SK-N-SH (cell line): ENCODE data around the gene PRKG1. TPM values are rescaled to one million over a fixed set of nuclear protein-coding genes. Genes with fewer than 3 reads are reported as not detected.

Experiments used
- CTCF ChIA-PET: fragments of 300-600, 350-600 bp; formaldehyde crosslinking; extraction: SDS; loops from one replicate; lab custom pipeline; 2021; lab: Yijun Ruan, JAX
- POLR2A ChIA-PET: fragments of 350-600 bp; sonication (Branson Sonifier 250); formaldehyde crosslinking; extraction: SDS; loops from one replicate; lab custom pipeline; 2020; ENCODE audit warnings: antibody characterized with exemption, inconsistent platforms; lab: Yijun Ruan, JAX
- DNase-seq: peaks from one replicate; pipeline ENCODE4 v3.0.0; 2012
- H2AFZ ChIP-seq: fragments of 200-600 bp; sonication (generic); 2 replicates; pipeline ENCODE4 v1.8.1; 2016; ENCODE audit warnings: antibody characterized with exemption, mild to moderate bottlenecking, low read depth
- H3F3A ChIP-seq: fragments of 200-600 bp; sonication (generic); replicated peaks from 2 replicates; pipeline ENCODE3; 2016; ENCODE audit warnings: antibody characterized with exemption, mild to moderate bottlenecking; ENCODE audit not compliant: insufficient read depth
- H3K27ac ChIP-seq, 2 experiments: fragments of 200-500 bp in 1 of 2; fragments of 200-600 bp in 1 of 2; sonication (Bioruptor generic) in 1 of 2; sonication (generic), shearing (Covaris generic) in 1 of 2; 2 replicates each; pipeline versions ENCODE4 v1.5.1 to v1.6.1; 2014 to 2016; ENCODE audit warnings: low read depth in 2 of 2, inconsistent platforms in 1 of 2, low read length in 1 of 2, mild to moderate bottlenecking in 1 of 2, mixed read lengths in 1 of 2
- H3K27me3 ChIP-seq: fragments of 200-600 bp; sonication (generic), shearing (Covaris generic); 2 replicates; pipeline ENCODE4 v1.6.1; 2016; ENCODE audit warnings: mixed run types; ENCODE audit not compliant: insufficient read depth
- H3K36me3 ChIP-seq, 2 experiments: fragments of 200-500 bp in 1 of 2; fragments of 200-600 bp in 1 of 2; sonication (Bioruptor generic) in 1 of 2; sonication (generic) in 1 of 2; replicated peaks in 1 of 2; 2 replicates each; pipeline versions ENCODE3 to v1.5.1; 2014 to 2016; ENCODE audit warnings: low read length in 1 of 2, mild to moderate bottlenecking in 1 of 2; ENCODE audit not compliant: insufficient read depth in 2 of 2, control insufficient read depth in 1 of 2
- H3K4me1 ChIP-seq, 2 experiments: fragments of 200-500 bp in 1 of 2; fragments of 200-600 bp in 1 of 2; sonication (Bioruptor generic) in 1 of 2; sonication (generic), shearing (Covaris generic) in 1 of 2; 2 replicates each; pipeline versions ENCODE4 v1.5.1 to v1.6.1; 2014 to 2016; ENCODE audit warnings: low read depth in 1 of 2, low read length in 1 of 2, mixed run types in 1 of 2; ENCODE audit not compliant: insufficient read depth in 2 of 2, control insufficient read depth in 1 of 2
- H3K4me2 ChIP-seq: fragments of 200-600 bp; sonication (generic), shearing (Covaris generic); 2 replicates; pipeline ENCODE4 v1.6.1; 2017; ENCODE audit warnings: mixed run types
- H3K4me3 ChIP-seq, 2 experiments: fragments of 200-500 bp in 1 of 2; fragments of 200-600 bp in 1 of 2; sonication (Bioruptor generic) in 1 of 2; sonication (generic), shearing (Covaris generic) in 1 of 2; 2 replicates each; pipeline versions ENCODE4 v1.5.1 to v1.8.1; 2014 to 2016; ENCODE audit warnings: low read depth in 2 of 2, inconsistent platforms in 1 of 2, low read length in 1 of 2, mild to moderate bottlenecking in 1 of 2, mixed read lengths in 1 of 2, moderate library complexity in 1 of 2
- H3K79me2 ChIP-seq: fragments of 200-600 bp; sonication (generic); 2 replicates; pipeline ENCODE4 v1.8.1; 2017; ENCODE audit warnings: mild to moderate bottlenecking; ENCODE audit not compliant: insufficient read depth
- H3K9ac ChIP-seq: fragments of 200-600 bp; sonication (generic); 2 replicates; pipeline ENCODE4 v1.6.1; 2017; ENCODE audit warnings: mixed run types
- H3K9me2 ChIP-seq: fragments of 200-600 bp; sonication (generic); 2 replicates; pipeline ENCODE4 v1.6.1; 2017; ENCODE audit warnings: mixed run types
- H3K9me3 ChIP-seq: fragments of 200-600 bp; sonication (generic); 2 replicates; pipeline ENCODE4 v1.6.1; 2017; ENCODE audit warnings: mixed run types, mild to moderate bottlenecking, moderate library complexity
- H4K20me1 ChIP-seq: fragments of 200-600 bp; sonication (generic); 2 replicates; pipeline ENCODE4 v1.6.1; 2017; ENCODE audit warnings: mild to moderate bottlenecking, mixed run types; ENCODE audit not compliant: insufficient read depth
- ELF1 ChIP-seq: IDR thresholded peaks from 2 replicates; pipeline ENCODE4 v1.4.0; 2012
- EP300 ChIP-seq, 2 experiments: IDR thresholded peaks; 2 replicates each; pipeline versions ENCODE4 v1.4.0 to v1.6.1; 2012; ENCODE audit warnings: borderline replicate concordance in 1 of 2, low read depth in 1 of 2, low read length in 1 of 2
- FOSL2 ChIP-seq: IDR thresholded peaks from 2 replicates; pipeline ENCODE4 v1.4.0; 2012; ENCODE audit warnings: low read depth, mild to moderate bottlenecking, moderate library complexity, borderline replicate concordance
- FOXJ3 ChIP-seq: sonication (generic); formaldehyde crosslinking; IDR thresholded peaks from 2 replicates; pipeline ENCODE4 v1.5.1; 2020; ENCODE audit warnings: mild to moderate bottlenecking, missing genetic modification reagents
- JUND ChIP-seq: IDR thresholded peaks from 2 replicates; pipeline ENCODE4 v1.4.0; 2012
- MEF2A ChIP-seq: IDR thresholded peaks from 2 replicates; pipeline ENCODE4 v1.4.0; 2012; ENCODE audit warnings: low read depth, borderline replicate concordance
- MXI1 ChIP-seq: IDR thresholded peaks from 2 replicates; pipeline ENCODE4 v1.6.1; 2012; ENCODE audit warnings: mild to moderate bottlenecking, low read depth, low read length, improper control_type of control experiment
- NFIC ChIP-seq: IDR thresholded peaks from 2 replicates; pipeline ENCODE4 v1.4.0; 2012; ENCODE audit warnings: borderline replicate concordance
- SIN3A ChIP-seq: IDR thresholded peaks from 2 replicates; pipeline ENCODE4 v1.6.1; 2012; ENCODE audit warnings: low read depth, mild to moderate bottlenecking, low read length, moderate library complexity, borderline replicate concordance
- SMC3 ChIP-seq: IDR thresholded peaks from 2 replicates; pipeline ENCODE4 v1.6.1; 2012; ENCODE audit warnings: low read depth, low read length, improper control_type of control experiment
- TAF1 ChIP-seq: IDR thresholded peaks from 2 replicates; pipeline ENCODE4 v1.6.1; 2012; ENCODE audit warnings: low read depth, mild to moderate bottlenecking, low read length, moderate library complexity, borderline replicate concordance
- TEAD4 ChIP-seq: IDR thresholded peaks from 2 replicates; pipeline ENCODE4 v1.4.0; 2012; ENCODE audit warnings: mild to moderate bottlenecking, borderline replicate concordance; ENCODE audit not compliant: insufficient read depth
- YY1 ChIP-seq: IDR thresholded peaks from 2 replicates; pipeline ENCODE4 v1.4.0; 2012; ENCODE audit warnings: low read depth, mild to moderate bottlenecking
- WGBS: methylation state at CpG from one replicate; pipeline ENCODE4 v1.1.6; 2017; ENCODE audit warnings: low lambda C conversion rate; 5-methylcytosine and 5-hydroxymethylcytosine counted together
- polyA plus RNA-seq, 3 experiments: library from polyadenylated mRNA; depleted of rRNA; stranded (reverse); fragments of >200 nt; gene quantifications; 2 replicates each; pipeline ENCODE4 v1.2.3, GENCODE V29; 2012
- TF ChIP-seq, protein P1 (sequence below): IDR thresholded peaks from 2 replicates; pipeline ENCODE4 v1.4.0; 2012; ENCODE audit warnings: low read depth, borderline replicate concordance
- TF ChIP-seq, protein P2 (sequence below): fragments of 150-350 bp; IDR thresholded peaks from 2 replicates; pipeline ENCODE4 v1.6.1; 2016; ENCODE audit warnings: mild to moderate bottlenecking, low read depth, low read length
- TF ChIP-seq, protein P3 (sequence below): IDR thresholded peaks from 2 replicates; pipeline ENCODE4 v1.4.0; 2012; ENCODE audit warnings: low read depth, borderline replicate concordance
- TF ChIP-seq, protein P4 (sequence below): IDR thresholded peaks from 2 replicates; pipeline ENCODE4 v1.6.1; 2012; ENCODE audit warnings: mild to moderate bottlenecking, low read depth, low read length, moderate library complexity

PRKG1 gene
- polyA plus RNA-seq, 1 of the 3 experiments (the other 2 are of a cell fraction): 4.1 TPM

DNA sequence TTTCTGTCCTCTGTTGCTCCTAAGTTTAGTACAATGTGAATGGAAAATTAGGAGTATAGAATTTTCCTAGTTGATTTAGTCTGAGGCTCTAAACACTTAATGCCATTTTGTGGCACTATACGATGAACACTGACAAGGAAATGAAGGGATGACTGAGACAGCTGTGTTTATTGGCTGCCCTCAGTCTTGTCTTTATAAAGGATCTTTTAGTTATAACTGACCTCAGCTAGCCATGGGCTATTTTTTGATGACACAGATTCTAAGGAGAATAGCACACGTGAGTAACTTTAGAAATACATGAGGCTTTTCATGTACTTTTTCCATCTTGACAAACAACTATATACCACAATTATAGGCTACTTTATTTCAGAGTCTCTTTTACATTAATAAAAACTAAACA, 113.7 kb downstream of the PRKG1 start:
- H3K27ac ChIP-seq: no peak overlapping the region
- DNase-seq: no peak
- TF ChIP-seq JUND: no peak
- no peak for TF ChIP-seq MEF2A
- TF ChIP-seq EP300 (IDR thresholded peaks at IDR 0.05; ENCODE audit: borderline replicate concordance in 1 of 2, low read depth in 1 of 2, low read length in 1 of 2): no peak
- TF ChIP-seq, protein P1, sequence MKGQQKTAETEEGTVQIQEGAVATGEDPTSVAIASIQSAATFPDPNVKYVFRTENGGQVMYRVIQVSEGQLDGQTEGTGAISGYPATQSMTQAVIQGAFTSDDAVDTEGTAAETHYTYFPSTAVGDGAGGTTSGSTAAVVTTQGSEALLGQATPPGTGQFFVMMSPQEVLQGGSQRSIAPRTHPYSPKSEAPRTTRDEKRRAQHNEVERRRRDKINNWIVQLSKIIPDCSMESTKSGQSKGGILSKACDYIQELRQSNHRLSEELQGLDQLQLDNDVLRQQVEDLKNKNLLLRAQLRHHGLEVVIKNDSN: no peak
- no peak for TF ChIP-seq SMC3
- TF ChIP-seq FOSL2: no peak
- no peak for TF ChIP-seq MXI1
- TF ChIP-seq NFIC: no peak
- no peak for TF ChIP-seq ELF1
- TF ChIP-seq TAF1: no peak
- TF ChIP-seq SIN3A: no peak
- TF ChIP-seq FOXJ3 (CRISPR knock-in tag): no peak
- no peak for TF ChIP-seq YY1
- TF ChIP-seq TEAD4: no peak
- no peak overlapping the region for H3K9ac ChIP-seq
- H3K36me3 ChIP-seq: no peaks in the 10 kb centered on the region
- no peaks in the 10 kb centered on the region for H3K27me3 ChIP-seq
- H3K9me3 ChIP-seq: no peaks in the 10 kb centered on the region
- H3K4me1 ChIP-seq: no peaks in the 10 kb centered on the region
- H3K4me2 ChIP-seq: no peak overlapping the region
- POLR2A ChIA-PET: no interaction called here
- CTCF ChIA-PET: interaction anchor here (0.8 kb wide), 1 partner anchor 9 kb away, joined by 4 read pairs; no protein-coding TSS in a partner anchor
- H3K9me2 ChIP-seq: no peaks in the 10 kb centered on the region; the same call in 1 of the 2 replicates
- no peak overlapping the region for H2AFZ ChIP-seq
- peaks cover 10% of the 10 kb centered on the region for H3F3A ChIP-seq
- WGBS: 89% methylated on average over 2 of the region's 2 CpGs
- no peaks in the 10 kb centered on the region for H3K79me2 ChIP-seq
- no peaks in the 10 kb centered on the region for H4K20me1 ChIP-seq
- no peak overlapping the region for H3K4me3 ChIP-seq

DNA sequence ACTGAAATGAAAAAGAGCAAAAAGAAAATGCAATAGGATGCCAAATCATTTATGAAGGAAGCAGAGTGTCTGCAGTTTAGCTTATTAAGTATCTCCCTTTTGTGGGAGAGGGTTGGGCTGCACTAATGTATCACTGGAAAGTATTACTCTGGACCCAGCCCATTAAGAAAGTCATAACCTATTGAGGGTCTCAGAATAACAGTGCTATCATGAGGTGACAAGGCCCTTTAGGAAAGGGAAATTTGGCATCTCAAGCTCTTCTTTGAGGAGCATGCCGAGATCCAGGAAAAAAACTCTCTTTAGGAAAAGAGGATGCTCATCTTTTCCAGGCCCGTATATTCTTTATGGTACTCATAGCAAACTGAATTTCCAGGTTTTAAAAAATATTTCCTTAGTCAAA, 114.6 kb downstream of the PRKG1 start:
- H3K9me2 ChIP-seq: no peaks in the 10 kb centered on the region; the same call in 1 of the 2 replicates
- H3K9ac ChIP-seq: no peak overlapping the region
- H2AFZ ChIP-seq: no peak overlapping the region
- H3K4me1 ChIP-seq: no peaks in the 10 kb centered on the region
- no peaks in the 10 kb centered on the region for H3K79me2 ChIP-seq
- no peaks in the 10 kb centered on the region for H3K36me3 ChIP-seq
- no peak overlapping the region for H3K4me3 ChIP-seq
- H3K4me2 ChIP-seq: no peak overlapping the region
- no peaks in the 10 kb centered on the region for H3K27me3 ChIP-seq
- ChIA-PET POLR2A (no interaction called here), CTCF (no interaction called here)
- 81% methylated on average over 2 of the region's 2 CpGs for WGBS
- no peaks in the 10 kb centered on the region for H4K20me1 ChIP-seq
- TF ChIP-seq, protein P2, sequence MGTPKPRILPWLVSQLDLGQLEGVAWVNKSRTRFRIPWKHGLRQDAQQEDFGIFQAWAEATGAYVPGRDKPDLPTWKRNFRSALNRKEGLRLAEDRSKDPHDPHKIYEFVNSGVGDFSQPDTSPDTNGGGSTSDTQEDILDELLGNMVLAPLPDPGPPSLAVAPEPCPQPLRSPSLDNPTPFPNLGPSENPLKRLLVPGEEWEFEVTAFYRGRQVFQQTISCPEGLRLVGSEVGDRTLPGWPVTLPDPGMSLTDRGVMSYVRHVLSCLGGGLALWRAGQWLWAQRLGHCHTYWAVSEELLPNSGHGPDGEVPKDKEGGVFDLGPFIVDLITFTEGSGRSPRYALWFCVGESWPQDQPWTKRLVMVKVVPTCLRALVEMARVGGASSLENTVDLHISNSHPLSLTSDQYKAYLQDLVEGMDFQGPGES: no peak
- TF ChIP-seq, protein P3, sequence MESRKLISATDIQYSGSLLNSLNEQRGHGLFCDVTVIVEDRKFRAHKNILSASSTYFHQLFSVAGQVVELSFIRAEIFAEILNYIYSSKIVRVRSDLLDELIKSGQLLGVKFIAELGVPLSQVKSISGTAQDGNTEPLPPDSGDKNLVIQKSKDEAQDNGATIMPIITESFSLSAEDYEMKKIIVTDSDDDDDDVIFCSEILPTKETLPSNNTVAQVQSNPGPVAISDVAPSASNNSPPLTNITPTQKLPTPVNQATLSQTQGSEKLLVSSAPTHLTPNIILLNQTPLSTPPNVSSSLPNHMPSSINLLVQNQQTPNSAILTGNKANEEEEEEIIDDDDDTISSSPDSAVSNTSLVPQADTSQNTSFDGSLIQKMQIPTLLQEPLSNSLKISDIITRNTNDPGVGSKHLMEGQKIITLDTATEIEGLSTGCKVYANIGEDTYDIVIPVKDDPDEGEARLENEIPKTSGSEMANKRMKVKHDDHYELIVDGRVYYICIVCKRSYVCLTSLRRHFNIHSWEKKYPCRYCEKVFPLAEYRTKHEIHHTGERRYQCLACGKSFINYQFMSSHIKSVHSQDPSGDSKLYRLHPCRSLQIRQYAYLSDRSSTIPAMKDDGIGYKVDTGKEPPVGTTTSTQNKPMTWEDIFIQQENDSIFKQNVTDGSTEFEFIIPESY: no peak
- TF ChIP-seq, protein P4, sequence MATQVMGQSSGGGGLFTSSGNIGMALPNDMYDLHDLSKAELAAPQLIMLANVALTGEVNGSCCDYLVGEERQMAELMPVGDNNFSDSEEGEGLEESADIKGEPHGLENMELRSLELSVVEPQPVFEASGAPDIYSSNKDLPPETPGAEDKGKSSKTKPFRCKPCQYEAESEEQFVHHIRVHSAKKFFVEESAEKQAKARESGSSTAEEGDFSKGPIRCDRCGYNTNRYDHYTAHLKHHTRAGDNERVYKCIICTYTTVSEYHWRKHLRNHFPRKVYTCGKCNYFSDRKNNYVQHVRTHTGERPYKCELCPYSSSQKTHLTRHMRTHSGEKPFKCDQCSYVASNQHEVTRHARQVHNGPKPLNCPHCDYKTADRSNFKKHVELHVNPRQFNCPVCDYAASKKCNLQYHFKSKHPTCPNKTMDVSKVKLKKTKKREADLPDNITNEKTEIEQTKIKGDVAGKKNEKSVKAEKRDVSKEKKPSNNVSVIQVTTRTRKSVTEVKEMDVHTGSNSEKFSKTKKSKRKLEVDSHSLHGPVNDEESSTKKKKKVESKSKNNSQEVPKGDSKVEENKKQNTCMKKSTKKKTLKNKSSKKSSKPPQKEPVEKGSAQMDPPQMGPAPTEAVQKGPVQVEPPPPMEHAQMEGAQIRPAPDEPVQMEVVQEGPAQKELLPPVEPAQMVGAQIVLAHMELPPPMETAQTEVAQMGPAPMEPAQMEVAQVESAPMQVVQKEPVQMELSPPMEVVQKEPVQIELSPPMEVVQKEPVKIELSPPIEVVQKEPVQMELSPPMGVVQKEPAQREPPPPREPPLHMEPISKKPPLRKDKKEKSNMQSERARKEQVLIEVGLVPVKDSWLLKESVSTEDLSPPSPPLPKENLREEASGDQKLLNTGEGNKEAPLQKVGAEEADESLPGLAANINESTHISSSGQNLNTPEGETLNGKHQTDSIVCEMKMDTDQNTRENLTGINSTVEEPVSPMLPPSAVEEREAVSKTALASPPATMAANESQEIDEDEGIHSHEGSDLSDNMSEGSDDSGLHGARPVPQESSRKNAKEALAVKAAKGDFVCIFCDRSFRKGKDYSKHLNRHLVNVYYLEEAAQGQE: no peak
- no peak for DNase-seq
- peaks cover 10% of the 10 kb centered on the region for H3F3A ChIP-seq
- no peak overlapping the region for H3K27ac ChIP-seq
- no peaks in the 10 kb centered on the region for H3K9me3 ChIP-seq
